ENCODE measurements around the gene LIMD2. TPM values are rescaled to one million over a fixed set of nuclear protein-coding genes. Genes with fewer than 3 reads are reported as not detected.

LIMD2 gene
- total and polyA plus RNA-seq, 2 of the 8 experiments (the other 6 are each of a cell fraction or from before 2014, with no cell fraction given): 72.0 to 77.2 TPM

DNA sequence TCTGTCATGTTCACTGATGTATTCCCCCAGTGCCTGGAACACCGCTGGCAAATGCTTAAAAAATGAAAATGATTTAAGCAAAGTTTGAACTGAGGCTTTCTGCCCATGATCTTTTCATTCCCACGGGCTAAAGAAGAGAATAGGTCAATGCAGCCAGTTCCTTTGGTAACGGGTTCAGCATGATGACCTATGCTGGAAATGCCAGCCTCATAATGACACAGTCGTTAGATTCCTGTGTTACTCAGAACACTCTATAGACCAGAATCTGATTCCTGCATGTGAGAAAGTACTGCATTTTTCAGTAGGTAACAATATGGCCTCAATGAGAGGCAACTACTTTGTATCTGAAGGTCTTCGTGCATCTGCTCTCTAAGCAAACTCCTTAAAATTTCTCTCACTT, 19.1 kb upstream of the LIMD2 start (continued):
- TF ChIP-seq, protein P1, sequence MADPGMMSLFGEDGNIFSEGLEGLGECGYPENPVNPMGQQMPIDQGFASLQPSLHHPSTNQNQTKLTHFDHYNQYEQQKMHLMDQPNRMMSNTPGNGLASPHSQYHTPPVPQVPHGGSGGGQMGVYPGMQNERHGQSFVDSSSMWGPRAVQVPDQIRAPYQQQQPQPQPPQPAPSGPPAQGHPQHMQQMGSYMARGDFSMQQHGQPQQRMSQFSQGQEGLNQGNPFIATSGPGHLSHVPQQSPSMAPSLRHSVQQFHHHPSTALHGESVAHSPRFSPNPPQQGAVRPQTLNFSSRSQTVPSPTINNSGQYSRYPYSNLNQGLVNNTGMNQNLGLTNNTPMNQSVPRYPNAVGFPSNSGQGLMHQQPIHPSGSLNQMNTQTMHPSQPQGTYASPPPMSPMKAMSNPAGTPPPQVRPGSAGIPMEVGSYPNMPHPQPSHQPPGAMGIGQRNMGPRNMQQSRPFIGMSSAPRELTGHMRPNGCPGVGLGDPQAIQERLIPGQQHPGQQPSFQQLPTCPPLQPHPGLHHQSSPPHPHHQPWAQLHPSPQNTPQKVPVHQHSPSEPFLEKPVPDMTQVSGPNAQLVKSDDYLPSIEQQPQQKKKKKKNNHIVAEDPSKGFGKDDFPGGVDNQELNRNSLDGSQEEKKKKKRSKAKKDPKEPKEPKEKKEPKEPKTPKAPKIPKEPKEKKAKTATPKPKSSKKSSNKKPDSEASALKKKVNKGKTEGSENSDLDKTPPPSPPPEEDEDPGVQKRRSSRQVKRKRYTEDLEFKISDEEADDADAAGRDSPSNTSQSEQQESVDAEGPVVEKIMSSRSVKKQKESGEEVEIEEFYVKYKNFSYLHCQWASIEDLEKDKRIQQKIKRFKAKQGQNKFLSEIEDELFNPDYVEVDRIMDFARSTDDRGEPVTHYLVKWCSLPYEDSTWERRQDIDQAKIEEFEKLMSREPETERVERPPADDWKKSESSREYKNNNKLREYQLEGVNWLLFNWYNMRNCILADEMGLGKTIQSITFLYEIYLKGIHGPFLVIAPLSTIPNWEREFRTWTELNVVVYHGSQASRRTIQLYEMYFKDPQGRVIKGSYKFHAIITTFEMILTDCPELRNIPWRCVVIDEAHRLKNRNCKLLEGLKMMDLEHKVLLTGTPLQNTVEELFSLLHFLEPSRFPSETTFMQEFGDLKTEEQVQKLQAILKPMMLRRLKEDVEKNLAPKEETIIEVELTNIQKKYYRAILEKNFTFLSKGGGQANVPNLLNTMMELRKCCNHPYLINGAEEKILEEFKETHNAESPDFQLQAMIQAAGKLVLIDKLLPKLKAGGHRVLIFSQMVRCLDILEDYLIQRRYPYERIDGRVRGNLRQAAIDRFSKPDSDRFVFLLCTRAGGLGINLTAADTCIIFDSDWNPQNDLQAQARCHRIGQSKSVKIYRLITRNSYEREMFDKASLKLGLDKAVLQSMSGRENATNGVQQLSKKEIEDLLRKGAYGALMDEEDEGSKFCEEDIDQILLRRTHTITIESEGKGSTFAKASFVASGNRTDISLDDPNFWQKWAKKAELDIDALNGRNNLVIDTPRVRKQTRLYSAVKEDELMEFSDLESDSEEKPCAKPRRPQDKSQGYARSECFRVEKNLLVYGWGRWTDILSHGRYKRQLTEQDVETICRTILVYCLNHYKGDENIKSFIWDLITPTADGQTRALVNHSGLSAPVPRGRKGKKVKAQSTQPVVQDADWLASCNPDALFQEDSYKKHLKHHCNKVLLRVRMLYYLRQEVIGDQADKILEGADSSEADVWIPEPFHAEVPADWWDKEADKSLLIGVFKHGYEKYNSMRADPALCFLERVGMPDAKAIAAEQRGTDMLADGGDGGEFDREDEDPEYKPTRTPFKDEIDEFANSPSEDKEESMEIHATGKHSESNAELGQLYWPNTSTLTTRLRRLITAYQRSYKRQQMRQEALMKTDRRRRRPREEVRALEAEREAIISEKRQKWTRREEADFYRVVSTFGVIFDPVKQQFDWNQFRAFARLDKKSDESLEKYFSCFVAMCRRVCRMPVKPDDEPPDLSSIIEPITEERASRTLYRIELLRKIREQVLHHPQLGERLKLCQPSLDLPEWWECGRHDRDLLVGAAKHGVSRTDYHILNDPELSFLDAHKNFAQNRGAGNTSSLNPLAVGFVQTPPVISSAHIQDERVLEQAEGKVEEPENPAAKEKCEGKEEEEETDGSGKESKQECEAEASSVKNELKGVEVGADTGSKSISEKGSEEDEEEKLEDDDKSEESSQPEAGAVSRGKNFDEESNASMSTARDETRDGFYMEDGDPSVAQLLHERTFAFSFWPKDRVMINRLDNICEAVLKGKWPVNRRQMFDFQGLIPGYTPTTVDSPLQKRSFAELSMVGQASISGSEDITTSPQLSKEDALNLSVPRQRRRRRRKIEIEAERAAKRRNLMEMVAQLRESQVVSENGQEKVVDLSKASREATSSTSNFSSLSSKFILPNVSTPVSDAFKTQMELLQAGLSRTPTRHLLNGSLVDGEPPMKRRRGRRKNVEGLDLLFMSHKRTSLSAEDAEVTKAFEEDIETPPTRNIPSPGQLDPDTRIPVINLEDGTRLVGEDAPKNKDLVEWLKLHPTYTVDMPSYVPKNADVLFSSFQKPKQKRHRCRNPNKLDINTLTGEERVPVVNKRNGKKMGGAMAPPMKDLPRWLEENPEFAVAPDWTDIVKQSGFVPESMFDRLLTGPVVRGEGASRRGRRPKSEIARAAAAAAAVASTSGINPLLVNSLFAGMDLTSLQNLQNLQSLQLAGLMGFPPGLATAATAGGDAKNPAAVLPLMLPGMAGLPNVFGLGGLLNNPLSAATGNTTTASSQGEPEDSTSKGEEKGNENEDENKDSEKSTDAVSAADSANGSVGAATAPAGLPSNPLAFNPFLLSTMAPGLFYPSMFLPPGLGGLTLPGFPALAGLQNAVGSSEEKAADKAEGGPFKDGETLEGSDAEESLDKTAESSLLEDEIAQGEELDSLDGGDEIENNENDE (IDR thresholded peaks at IDR 0.05; ENCODE audit: insufficient replicate concordance, low read length): no peak
- TF ChIP-seq PHF8 (conservative IDR thresholded peaks at IDR 0.05; ENCODE audit: low read depth, low read length): no peak
- no peak for TF ChIP-seq TCF12 (IDR thresholded peaks at IDR 0.05; ENCODE audit: low read depth, low read length)
- TF ChIP-seq RAD21 (IDR thresholded peaks at IDR 0.05 in 1 of 2, conservative IDR thresholded peaks at IDR 0.05 in 1 of 2; ENCODE audit: low read depth in 2 of 2, low read length in 2 of 2): no peak
- TF ChIP-seq TEAD4 (IDR thresholded peaks at IDR 0.05; ENCODE audit: low read depth, low read length): no peak
- no peak for TF ChIP-seq KDM1A (IDR thresholded peaks at IDR 0.05; ENCODE audit: borderline replicate concordance, low read length)
- no peak for TF ChIP-seq RXRA (IDR thresholded peaks at IDR 0.05; ENCODE audit: insufficient read depth, low read depth, low read length)
